GM18508 (cell line): ENCODE data around the gene GPR108.
A peak's percentile ranks its signal among the peaks of the same experiment; 100 is the strongest.
"Not testable (repeated sequence)": the region's sequence is repeated elsewhere in the genome, so short reads cannot be mapped to it uniquely, and the experiment has no call there.

Source experiments
- ATAC-seq: cut with Tn5 transposase; IDR thresholded peaks from one replicate; pipeline ENCODE4 v1.9.1; 2021; ENCODE audit warnings: moderate number of reproducible peaks; ENCODE audit not compliant: insufficient read depth, unreplicated experiment

The GPR108 gene

GRCh38 chr19:6762253-6762797 lies 24.9 kb upstream of the GPR108 start:
- not testable (repeated sequence) for ATAC-seq

- ATAC-seq, result no peak
Measured at GRCh38 chr19:6761053-6761676, 23.8 kb upstream of the GPR108 start.

- no peak for ATAC-seq
Measured at GRCh38 chr19:6760606-6761005, 23.2 kb upstream of the GPR108 start.

- ATAC-seq, result no peak
Measured at GRCh38 chr19:6754653-6755463, 17.5 kb upstream of the GPR108 start.

- no peak for ATAC-seq
Measured at GRCh38 chr19:6754136-6754535, 16.8 kb upstream of the GPR108 start.

- ATAC-seq, result peak; percentile 47
Measured at GRCh38 chr19:6753178-6754031, 16.0 kb upstream of the GPR108 start.

- no peak for ATAC-seq
Measured at GRCh38 chr19:6752256-6753177, 15.1 kb upstream of the GPR108 start.

GRCh38 chr19:6751189-6751588 lies 13.8 kb upstream of the GPR108 start:
- ATAC-seq, result no peak

GRCh38 chr19:6750062-6750461 lies 12.7 kb upstream of the GPR108 start:
- ATAC-seq, result no peak

- not testable (repeated sequence) for ATAC-seq
Measured at GRCh38 chr19:6748543-6748942, 11.2 kb upstream of the GPR108 start.

GRCh38 chr19:6745965-6746364 lies 8.6 kb upstream of the GPR108 start:
- ATAC-seq, result no peak

- ATAC-seq, result no peak
Measured at GRCh38 chr19:6744381-6745301, 7.3 kb upstream of the GPR108 start.

- no peak for ATAC-seq
Measured at GRCh38 chr19:6743714-6744380, 6.5 kb upstream of the GPR108 start.

- no peak for ATAC-seq
Measured at GRCh38 chr19:6743066-6743465, 5.7 kb upstream of the GPR108 start.

- ATAC-seq, result no peak
Measured at GRCh38 chr19:6740589-6741343, 3.4 kb upstream of the GPR108 start.

- no peak for ATAC-seq
Measured at GRCh38 chr19:6739883-6740588, 2.7 kb upstream of the GPR108 start.

GRCh38 chr19:6739390-6739882 lies 2.1 kb upstream of the GPR108 start, which contains the start of gene TRIP10:
Gene TRIP10, plus strand, starts transcription at chr19:6739680. Its CDS starts 82 bp downstream, at chr19:6739762.
- ATAC-seq, result no peak
